Thoracic aorta (tissue), 2 donors: ENCODE measurements around the gene MLYCD. TPM values are rescaled to one million over a fixed set of nuclear protein-coding genes. Genes with fewer than 3 reads are reported as not detected.

ENCODE experiments used
- ATAC-seq: fragments of 150-250 bp; one replicate; pipeline ENCODE4 v1.8.0; 2017; ENCODE audit warnings: low read depth; ENCODE audit not compliant: insufficient number of reproducible peaks, low FRiP score
- DNase-seq: peaks from one replicate; pipeline ENCODE4 v3.0.0-alpha.2; 2020; ENCODE audit warnings: low spot score
- H3K27ac ChIP-seq, 2 donors: fragments of 200-600 bp; sonication (generic); 1 replicate in 1 of 2; 2 replicates in 1 of 2; pipeline ENCODE4 v1.5.1; 2016; ENCODE audit warnings: mild to moderate bottlenecking in 2 of 2, moderate library complexity in 2 of 2
- H3K27me3 ChIP-seq: fragments of 200-600 bp; sonication (generic); replicated peaks from 2 replicates; pipeline ENCODE4 v1.6.0; 2016; ENCODE audit warnings: mild to moderate bottlenecking; ENCODE audit not compliant: insufficient read depth
- H3K36me3 ChIP-seq: fragments of 200-600 bp; sonication (generic); one replicate; pipeline ENCODE4 v1.5.1; 2016
- H3K4me1 ChIP-seq, 2 donors: fragments of 200-600 bp; sonication (generic); 1 replicate in 1 of 2; 2 replicates in 1 of 2; pipeline versions ENCODE4 v1.5.1 to v1.6.0; 2016; ENCODE audit warnings: low read depth in 2 of 2, mild to moderate bottlenecking in 1 of 2; ENCODE audit not compliant: control insufficient read depth in 1 of 2
- H3K4me3 ChIP-seq: fragments of 200-600 bp; sonication (generic); 2 replicates; pipeline ENCODE4 v1.5.1; 2016; ENCODE audit warnings: mild to moderate bottlenecking
- H3K9me3 ChIP-seq: fragments of 200-600 bp; sonication (generic); 2 replicates; pipeline ENCODE4 v1.5.1; 2016
- total RNA-seq, 2 donors: library from RNA; depleted of rRNA; stranded (reverse); fragments of >200 nt; gene quantifications; one replicate each; pipeline versions ENCODE4 v1.1.0 to v1.2.3, GENCODE V29; 2016
- TF ChIP-seq, protein P1 (sequence below): fragments of 200-600 bp; sonication (generic); IDR thresholded peaks from one replicate; pipeline ENCODE4 v1.5.1; 2019; ENCODE audit warnings: antibody characterized with exemption

The MLYCD gene
- total RNA-seq, 2 donors from 2014 or later: 14.1 to 23.6 TPM

DNA sequence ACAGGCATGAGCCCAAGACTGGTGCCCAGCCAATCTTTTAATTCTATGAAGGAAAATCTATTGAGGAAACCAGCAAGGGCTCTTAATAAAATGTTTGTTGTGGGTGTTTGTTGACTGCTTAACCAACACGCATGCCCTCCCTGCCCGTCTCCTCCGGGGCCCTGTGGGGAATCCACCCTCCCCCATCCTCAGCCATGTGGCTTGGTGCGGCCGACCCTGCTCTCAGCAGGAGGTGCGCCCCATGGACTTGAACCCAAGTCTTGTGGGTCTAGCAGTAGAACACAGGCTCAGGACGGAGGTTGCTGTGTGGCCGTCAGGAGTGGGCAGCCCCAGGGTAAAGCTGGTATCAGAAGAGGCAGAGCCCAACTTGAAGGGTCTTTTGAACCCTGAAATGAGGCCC is 45.1 kb upstream of the MLYCD start:
- Histone ChIP-seq H3K27me3 (no peaks in the 10 kb centered on the region), H3K4me1 (no peaks in the 10 kb centered on the region), H3K36me3 (no peaks in the 10 kb centered on the region), H3K9me3 (no peaks in the 10 kb centered on the region), H3K4me3 (no peak overlapping the region), H3K27ac (no peak overlapping the region)
- DNase-seq (no peak), ATAC-seq (no peak)
- TF ChIP-seq, protein P1, sequence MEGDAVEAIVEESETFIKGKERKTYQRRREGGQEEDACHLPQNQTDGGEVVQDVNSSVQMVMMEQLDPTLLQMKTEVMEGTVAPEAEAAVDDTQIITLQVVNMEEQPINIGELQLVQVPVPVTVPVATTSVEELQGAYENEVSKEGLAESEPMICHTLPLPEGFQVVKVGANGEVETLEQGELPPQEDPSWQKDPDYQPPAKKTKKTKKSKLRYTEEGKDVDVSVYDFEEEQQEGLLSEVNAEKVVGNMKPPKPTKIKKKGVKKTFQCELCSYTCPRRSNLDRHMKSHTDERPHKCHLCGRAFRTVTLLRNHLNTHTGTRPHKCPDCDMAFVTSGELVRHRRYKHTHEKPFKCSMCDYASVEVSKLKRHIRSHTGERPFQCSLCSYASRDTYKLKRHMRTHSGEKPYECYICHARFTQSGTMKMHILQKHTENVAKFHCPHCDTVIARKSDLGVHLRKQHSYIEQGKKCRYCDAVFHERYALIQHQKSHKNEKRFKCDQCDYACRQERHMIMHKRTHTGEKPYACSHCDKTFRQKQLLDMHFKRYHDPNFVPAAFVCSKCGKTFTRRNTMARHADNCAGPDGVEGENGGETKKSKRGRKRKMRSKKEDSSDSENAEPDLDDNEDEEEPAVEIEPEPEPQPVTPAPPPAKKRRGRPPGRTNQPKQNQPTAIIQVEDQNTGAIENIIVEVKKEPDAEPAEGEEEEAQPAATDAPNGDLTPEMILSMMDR: no peak

DNA sequence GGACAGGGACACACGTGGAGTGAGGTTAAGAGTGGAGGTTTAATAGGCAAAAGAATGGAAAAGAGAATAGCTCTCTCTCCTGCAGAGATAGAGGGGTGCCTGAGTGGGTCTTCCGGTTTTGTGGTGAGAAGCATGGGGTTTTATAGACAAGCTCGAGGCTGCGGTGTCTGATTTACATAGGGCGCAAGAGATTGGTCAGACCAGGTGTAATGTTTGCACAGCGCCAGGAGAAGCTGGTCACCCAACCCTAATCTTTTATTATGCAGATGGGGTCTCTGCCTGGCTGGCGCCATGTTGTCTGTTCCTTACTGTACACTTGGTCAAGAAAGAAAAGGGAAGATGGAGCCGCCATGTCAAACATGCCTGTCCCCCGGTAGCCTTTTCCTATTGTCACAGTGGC is 44.5 kb upstream of the MLYCD start:
- Histone ChIP-seq H3K27ac (no peak overlapping the region), H3K36me3 (no peaks in the 10 kb centered on the region), H3K4me1 (no peaks in the 10 kb centered on the region), H3K9me3 (no peaks in the 10 kb centered on the region), H3K27me3 (no peaks in the 10 kb centered on the region), H3K4me3 (no peak overlapping the region)
- ATAC-seq (no peak), DNase-seq (no peak)
- TF ChIP-seq, protein P1: no peak

DNA sequence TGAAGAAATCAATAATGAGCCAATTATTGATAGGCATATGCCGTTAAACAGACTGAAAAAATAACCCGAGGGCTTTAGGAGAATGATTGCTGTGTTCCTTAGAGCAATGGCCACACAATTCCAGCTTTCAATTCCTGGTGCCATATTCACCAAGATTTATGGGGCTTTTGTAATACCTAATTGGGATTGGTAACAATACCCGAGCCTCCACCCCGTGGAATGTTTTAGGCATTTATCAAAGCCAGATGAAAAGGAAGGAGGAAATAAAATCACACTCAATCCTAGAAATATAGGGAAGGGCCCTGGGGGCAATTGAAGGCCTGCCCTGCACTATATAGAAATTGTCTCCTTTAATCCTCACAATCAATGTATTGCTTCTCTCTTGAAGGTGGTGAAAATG is 42.1 kb upstream of the MLYCD start:
- TF ChIP-seq, protein P1: no peak
- no peak overlapping the region for H3K4me3 ChIP-seq
- H3K36me3 ChIP-seq: no peaks in the 10 kb centered on the region
- no peak overlapping the region for H3K27ac ChIP-seq
- H3K9me3 ChIP-seq: no peaks in the 10 kb centered on the region
- ATAC-seq (no peak), DNase-seq (no peak)
- no peaks in the 10 kb centered on the region for H3K4me1 ChIP-seq
- H3K27me3 ChIP-seq: no peaks in the 10 kb centered on the region

GRCh38 chr16:83859265-83859664 is 39.6 kb upstream of the MLYCD start:
- H3K4me3 ChIP-seq: no peak overlapping the region
- no peaks in the 10 kb centered on the region for H3K36me3 ChIP-seq
- H3K27ac ChIP-seq: no peak overlapping the region
- no peaks in the 10 kb centered on the region for H3K4me1 ChIP-seq
- TF ChIP-seq, protein P1: no peak
- H3K9me3 ChIP-seq: no peaks in the 10 kb centered on the region
- no peaks in the 10 kb centered on the region for H3K27me3 ChIP-seq
- DNase-seq (no peak), ATAC-seq (no peak)

DNA sequence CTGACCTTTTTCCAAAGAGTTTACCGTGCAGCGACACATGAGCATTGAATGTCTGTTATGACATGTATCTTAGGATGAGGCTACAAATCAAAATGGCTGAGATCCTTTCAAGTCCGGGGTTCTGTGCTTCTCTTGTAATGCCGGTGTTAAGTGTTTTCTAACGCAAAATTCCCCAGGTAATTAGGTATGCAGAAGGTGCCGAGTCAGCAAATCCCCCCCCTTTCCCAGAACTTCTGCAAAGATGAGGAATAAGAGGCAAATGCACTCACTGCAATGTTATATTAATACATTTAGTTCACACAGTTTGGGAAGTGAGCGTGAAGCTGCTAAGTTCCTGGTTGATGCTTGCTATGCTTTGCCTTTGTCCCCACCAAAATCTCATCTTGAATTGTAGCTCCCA is 36.3 kb upstream of the MLYCD start:
- DNase-seq (no peak), ATAC-seq (no peak)
- Histone ChIP-seq H3K4me1 (no peaks in the 10 kb centered on the region), H3K27me3 (no peaks in the 10 kb centered on the region), H3K9me3 (no peaks in the 10 kb centered on the region), H3K4me3 (no peak overlapping the region), H3K27ac (no peak overlapping the region), H3K36me3 (no peaks in the 10 kb centered on the region)
- TF ChIP-seq, protein P1: no peak
